ENCODE data around the gene SOCS2.

The SOCS2 gene

GRCh38 chr12:93536766-93537488 is 35.5 kb upstream of the SOCS2 start:
- DNase-seq (ENCODE audit: low read depth): peak; percentile 52

GRCh38 chr12:93537769-93538168 is 34.7 kb upstream of the SOCS2 start:
- TF ChIP-seq, protein P1, sequence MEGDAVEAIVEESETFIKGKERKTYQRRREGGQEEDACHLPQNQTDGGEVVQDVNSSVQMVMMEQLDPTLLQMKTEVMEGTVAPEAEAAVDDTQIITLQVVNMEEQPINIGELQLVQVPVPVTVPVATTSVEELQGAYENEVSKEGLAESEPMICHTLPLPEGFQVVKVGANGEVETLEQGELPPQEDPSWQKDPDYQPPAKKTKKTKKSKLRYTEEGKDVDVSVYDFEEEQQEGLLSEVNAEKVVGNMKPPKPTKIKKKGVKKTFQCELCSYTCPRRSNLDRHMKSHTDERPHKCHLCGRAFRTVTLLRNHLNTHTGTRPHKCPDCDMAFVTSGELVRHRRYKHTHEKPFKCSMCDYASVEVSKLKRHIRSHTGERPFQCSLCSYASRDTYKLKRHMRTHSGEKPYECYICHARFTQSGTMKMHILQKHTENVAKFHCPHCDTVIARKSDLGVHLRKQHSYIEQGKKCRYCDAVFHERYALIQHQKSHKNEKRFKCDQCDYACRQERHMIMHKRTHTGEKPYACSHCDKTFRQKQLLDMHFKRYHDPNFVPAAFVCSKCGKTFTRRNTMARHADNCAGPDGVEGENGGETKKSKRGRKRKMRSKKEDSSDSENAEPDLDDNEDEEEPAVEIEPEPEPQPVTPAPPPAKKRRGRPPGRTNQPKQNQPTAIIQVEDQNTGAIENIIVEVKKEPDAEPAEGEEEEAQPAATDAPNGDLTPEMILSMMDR (IDR thresholded peaks at IDR 0.05; ENCODE audit: insufficient read depth, low read depth, low read length, missing control alignments): no peak
- no peak for DNase-seq (ENCODE audit: low read depth)
- no peak overlapping the region for H3K4me3 ChIP-seq (ENCODE audit: low read depth, low read length)

More at GRCh38 chr12:93536766-93537488, 35.5 kb upstream of the SOCS2 start:
- no peak overlapping the region for H3K4me3 ChIP-seq (ENCODE audit: low read depth, low read length)
- TF ChIP-seq, protein P1 (IDR thresholded peaks at IDR 0.05; ENCODE audit: insufficient read depth, low read depth, low read length, missing control alignments): no peak

GRCh38 chr12:93539821-93540220 is 32.7 kb upstream of the SOCS2 start:
- H3K4me3 ChIP-seq (ENCODE audit: low read depth, low read length): no peak overlapping the region
- TF ChIP-seq, protein P1 (IDR thresholded peaks at IDR 0.05; ENCODE audit: insufficient read depth, low read depth, low read length, missing control alignments): no peak
- no peak for DNase-seq (ENCODE audit: low read depth)

GRCh38 chr12:93540466-93540865 is 32.0 kb upstream of the SOCS2 start:
- TF ChIP-seq, protein P1 (IDR thresholded peaks at IDR 0.05; ENCODE audit: insufficient read depth, low read depth, low read length, missing control alignments): no peak
- H3K4me3 ChIP-seq (ENCODE audit: low read depth, low read length): no peak overlapping the region
- DNase-seq (ENCODE audit: low read depth): no peak

DNA sequence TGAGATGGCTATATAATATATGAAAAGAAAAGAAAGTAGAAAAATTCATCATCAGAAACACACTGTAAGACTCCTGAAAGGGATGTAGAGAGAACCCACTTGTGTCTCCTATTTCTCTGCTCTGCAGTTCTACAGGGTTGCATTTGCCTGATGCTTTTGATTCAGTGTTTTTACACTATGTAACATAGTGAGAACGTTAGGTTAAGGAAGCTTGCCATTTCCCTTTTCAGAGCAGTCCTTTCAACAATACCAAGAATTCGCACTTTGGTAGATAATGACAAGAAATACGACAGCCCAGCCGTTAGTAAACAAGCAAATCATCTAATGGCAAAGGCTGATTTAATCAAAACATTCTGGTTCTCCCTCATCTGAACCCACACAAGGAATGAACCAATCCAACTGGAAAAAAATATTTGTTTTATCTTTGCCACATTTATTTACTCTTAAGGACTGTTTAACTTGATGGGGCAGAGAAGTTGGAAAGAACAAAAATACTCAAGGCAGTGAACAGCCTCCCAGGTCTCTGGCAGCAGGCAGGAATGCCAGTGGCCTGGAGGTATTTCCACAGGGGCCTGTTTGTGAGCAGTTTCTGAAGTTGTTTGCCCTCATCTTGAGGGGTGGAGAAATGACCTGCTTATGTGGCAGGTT is 30.8 kb upstream of the SOCS2 start:
- no peak overlapping the region for H3K4me3 ChIP-seq (ENCODE audit: low read depth, low read length)
- DNase-seq (ENCODE audit: low read depth): no peak
- TF ChIP-seq, protein P1 (IDR thresholded peaks at IDR 0.05; ENCODE audit: insufficient read depth, low read depth, low read length, missing control alignments): no peak

- DNase-seq (ENCODE audit: low read depth): no peak
- no peak overlapping the region for H3K4me3 ChIP-seq (ENCODE audit: low read depth, low read length)
- TF ChIP-seq, protein P1 (IDR thresholded peaks at IDR 0.05; ENCODE audit: insufficient read depth, low read depth, low read length, missing control alignments): no peak
Observed at GRCh38 chr12:93547778-93548177, 24.7 kb upstream of the SOCS2 start.

Measured in GM12865 (cell line).